Esophagus muscularis mucosa (tissue), 2 donors: Measurements from ENCODE around the gene FOXN1.

Experiments used
- POLR2A ChIP-seq: fragments of 450-650 bp; IDR thresholded peaks from one replicate; pipeline ENCODE4 v1.6.1; 2017; ENCODE audit warnings: antibody characterized with exemption, moderate library complexity, mild to moderate bottlenecking, low read depth
- POLR2AphosphoS5 ChIP-seq, 2 donors: sonication (generic); formaldehyde crosslinking; IDR thresholded peaks; one replicate each; pipeline ENCODE4 v1.6.1; 2017; ENCODE audit warnings: antibody characterized with exemption in 2 of 2

- TF ChIP-seq POLR2A (no peak), POLR2AphosphoS5 (IDR thresholded peaks at IDR 0.05) (no peak)
These were observed 44.7 kb downstream of the FOXN1 start for GRCh38 chr17:28550858-28551257.
